ENCODE data around the gene MRPL49.
A peak's percentile ranks its signal among the peaks of the same experiment; 100 is the strongest.

The MRPL49 gene

GRCh38 chr11:65083834-65084597 is 38.1 kb upstream of the MRPL49 start, which contains the start of the genes CDCA5 and ZFPL1:
CDCA5 (minus strand) TSS chr11:65084040; CDS start chr11:65083978, 62 bp downstream.
ZFPL1 (plus strand) TSS chr11:65084222; CDS start chr11:65084699, 477 bp downstream.
- peak within 1 kb of the TSS; percentile 91 for H3K27ac ChIP-seq
- TF ChIP-seq ZFX (IDR thresholded peaks at IDR 0.05): peak; percentile 53; the same call in 1 of the 2 replicates
- no peak for TF ChIP-seq CTCF (conservative IDR thresholded peaks at IDR 0.05)

- no peak for TF ChIP-seq CTCF (conservative IDR thresholded peaks at IDR 0.05)
- TF ChIP-seq ZFX (IDR thresholded peaks at IDR 0.05): no peak
- H3K27ac ChIP-seq: peak overlapping the region; percentile 91
Observed at GRCh38 chr11:65084598-65085375, 37.3 kb upstream of the MRPL49 start.

DNA sequence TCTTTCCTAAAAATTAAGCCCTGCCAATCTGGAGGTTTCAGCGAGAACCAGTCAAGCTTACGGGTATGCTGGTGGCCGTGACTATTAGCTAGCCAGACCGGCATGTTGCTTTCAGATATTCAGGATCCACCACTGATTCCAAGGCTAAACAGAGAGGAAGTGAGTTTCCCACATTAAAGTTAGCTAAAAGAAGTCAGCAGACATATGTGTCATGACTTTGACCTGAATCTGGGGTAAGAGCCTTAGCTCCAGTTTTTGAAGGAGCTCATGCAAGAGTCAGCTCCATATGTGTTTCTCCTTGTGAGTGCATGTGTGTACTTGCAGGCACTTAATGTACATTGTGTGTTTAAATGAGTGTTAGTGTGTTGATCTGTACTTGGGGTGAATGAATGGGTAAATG is 36.7 kb upstream of the MRPL49 start:
- no peak overlapping the region; the same call in 1 of the 2 replicates for H3K27ac ChIP-seq
- TF ChIP-seq ZFX (IDR thresholded peaks at IDR 0.05) (no peak), CTCF (conservative IDR thresholded peaks at IDR 0.05) (no peak)

DNA sequence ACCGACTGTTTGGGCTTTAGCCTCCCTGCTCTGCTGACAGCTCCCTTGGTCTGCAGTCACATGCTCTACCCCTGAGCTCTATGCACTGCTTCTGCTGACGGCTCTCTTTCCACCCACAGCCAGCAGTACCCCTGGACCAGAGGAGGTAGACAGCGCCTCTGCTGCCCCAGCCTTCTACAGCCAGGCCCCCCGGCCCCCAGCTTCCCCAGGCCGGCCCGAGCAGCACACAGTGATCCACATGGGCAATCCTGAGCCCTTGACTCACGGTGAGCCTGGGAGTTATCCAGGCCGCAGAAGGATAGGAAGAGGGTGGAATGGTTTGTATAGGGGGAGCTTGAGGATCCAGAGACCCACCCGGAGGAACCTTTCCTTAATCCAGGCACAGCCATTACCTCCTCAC is 35.3 kb upstream of the MRPL49 start:
- TF ChIP-seq CTCF (conservative IDR thresholded peaks at IDR 0.05) (no peak), ZFX (IDR thresholded peaks at IDR 0.05) (no peak)
- H3K27ac ChIP-seq: no peak overlapping the region

DNA sequence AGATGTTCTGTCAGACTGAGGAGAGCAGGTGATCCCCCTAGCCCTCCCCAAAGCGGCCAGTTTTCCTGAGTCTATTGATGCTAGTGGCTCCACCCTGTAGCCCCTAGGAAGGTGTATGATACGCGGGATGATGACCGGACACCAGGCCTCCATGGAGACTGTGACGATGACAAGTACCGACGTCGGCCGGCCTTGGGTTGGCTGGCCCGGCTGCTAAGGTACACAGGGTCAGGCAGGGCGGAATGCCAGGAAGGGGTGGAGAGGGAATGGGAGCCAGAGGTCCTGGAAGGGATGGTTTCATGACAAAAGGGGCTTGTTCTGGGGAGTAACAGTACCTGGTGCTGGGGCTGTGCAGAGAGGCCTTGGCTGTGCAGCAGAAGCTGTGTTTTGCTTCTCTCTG is 34.9 kb upstream of the MRPL49 start:
- no peak overlapping the region for H3K27ac ChIP-seq
- no peak for TF ChIP-seq CTCF (conservative IDR thresholded peaks at IDR 0.05)
- no peak for TF ChIP-seq ZFX (IDR thresholded peaks at IDR 0.05)

DNA sequence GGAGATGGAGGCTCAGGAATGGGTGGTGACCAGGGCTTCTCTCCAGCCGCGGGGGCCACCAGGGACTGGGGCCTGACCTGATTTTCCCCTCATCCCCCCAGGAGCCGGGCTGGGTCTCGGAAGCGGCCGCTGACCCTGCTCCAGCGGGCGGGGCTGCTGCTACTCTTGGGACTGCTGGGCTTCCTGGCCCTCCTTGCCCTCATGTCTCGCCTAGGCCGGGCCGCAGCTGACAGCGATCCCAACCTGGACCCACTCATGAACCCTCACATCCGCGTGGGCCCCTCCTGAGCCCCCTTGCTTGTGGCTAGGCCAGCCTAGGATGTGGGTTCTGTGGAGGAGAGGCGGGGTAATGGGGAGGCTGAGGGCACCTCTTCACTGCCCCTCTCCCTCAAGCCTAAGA is 34.3 kb upstream of the MRPL49 start:
- H3K27ac ChIP-seq: no peak overlapping the region
- TF ChIP-seq CTCF (conservative IDR thresholded peaks at IDR 0.05): no peak
- no peak for TF ChIP-seq ZFX (IDR thresholded peaks at IDR 0.05)

GRCh38 chr11:65089621-65090020 is 32.5 kb upstream of the MRPL49 start:
- no peak overlapping the region for H3K27ac ChIP-seq
- TF ChIP-seq CTCF (conservative IDR thresholded peaks at IDR 0.05): no peak
- no peak for TF ChIP-seq ZFX (IDR thresholded peaks at IDR 0.05)
